HCT116 (cell line): Measurements from ENCODE around the gene PRKX. TPM values are rescaled to one million over a fixed set of nuclear protein-coding genes. Genes with fewer than 3 reads are reported as not detected.
A peak's percentile ranks its signal among the peaks of the same experiment; 100 is the strongest.
"Not testable (repeated sequence)": the region's sequence is repeated elsewhere in the genome, so short reads cannot be mapped to it uniquely, and the experiment has no call there.

Source experiments
- ATAC-seq: fragments of 200-7000 bp; cut with Tn5 transposase; 2 replicates; pipeline ENCODE4 v1.9.1; 2020; ENCODE audit warnings: mild to moderate bottlenecking, moderate library complexity
- BruUV-seq: library from RNA; stranded (reverse); fragments of 400-500 nt; replicated peaks from 2 replicates; lab custom pipeline; 2021; lab: Mats Ljungman, UMichigan
- CTCF ChIA-PET: fragments of 300-600 bp; sonication (Branson Sonifier 250); formaldehyde crosslinking; loops from one replicate; lab custom pipeline; 2021; ENCODE audit warnings: antibody characterized with exemption; lab: Charles Lee
- POLR2A ChIA-PET: fragments of 300-600, 350-600 bp; sonication (Branson Sonifier 250); formaldehyde crosslinking; loops from one replicate; lab custom pipeline; 2021; ENCODE audit warnings: antibody characterized with exemption; lab: Charles Lee
- RAD21 ChIA-PET, 2 experiments: fragments of 300-600 bp; sonication (Branson Sonifier 250); formaldehyde crosslinking; loops; one replicate each; lab custom pipeline; 2023; ENCODE audit warnings: low total read pairs in 2 of 2; ENCODE audit not compliant: uncharacterized antibody in 2 of 2, unreplicated experiment in 2 of 2, low non-redundant PET in 1 of 2; lab: Charles Lee
- DNase-seq: peaks from one replicate; pipeline ENCODE4 v3.0.0-alpha.2; 2010; ENCODE audit warnings: low read depth, low spot score
- H2AFZ ChIP-seq: fragments of 200-600 bp; shearing (Covaris generic), sonication (generic); 2 replicates; pipeline ENCODE4 v1.6.1; 2017; ENCODE audit warnings: low read depth, mixed run types, mixed read lengths, antibody characterized with exemption, low read length; ENCODE audit not compliant: poor library complexity, severe bottlenecking
- H3K27ac ChIP-seq: 2 replicates; pipeline ENCODE4 v1.5.1; 2012; ENCODE audit warnings: low read depth, low read length
- H3K27me3 ChIP-seq: fragments of 200-600 bp; sonication (generic); 2 replicates; pipeline ENCODE4 v1.6.1; 2016; ENCODE audit warnings: mixed run types, low read length, mixed read lengths; ENCODE audit not compliant: insufficient read depth
- H3K36me3 ChIP-seq, 2 experiments: fragments of 200-500 bp in 1 of 2; fragments of 200-600 bp in 1 of 2; sonication (Bioruptor generic) in 1 of 2; sonication (generic) in 1 of 2; 2 replicates each; pipeline versions ENCODE4 v1.5.1 to v1.6.1; 2014 to 2016; ENCODE audit warnings: low read length in 2 of 2, inconsistent platforms in 1 of 2, mixed read lengths in 1 of 2, mixed run types in 1 of 2; ENCODE audit not compliant: insufficient read depth in 2 of 2, control insufficient read depth in 1 of 2
- H3K4me1 ChIP-seq, 2 experiments: fragments of 200-600 bp in 1 of 2; sonication (generic) in 1 of 2; 2 replicates each; pipeline versions ENCODE4 v1.5.1 to v1.6.1; 2012 to 2017; ENCODE audit warnings: low read length in 2 of 2, inconsistent platforms in 1 of 2, mild to moderate bottlenecking in 1 of 2, mixed read lengths in 1 of 2, mixed run types in 1 of 2, moderate library complexity in 1 of 2; ENCODE audit not compliant: insufficient read depth in 2 of 2, control insufficient read depth in 1 of 2
- H3K4me2 ChIP-seq: fragments of 200-600 bp; sonication (generic); 2 replicates; pipeline ENCODE4 v1.6.1; 2017; ENCODE audit warnings: mixed run types, low read length, mixed read lengths
- H3K4me3 ChIP-seq, 2 experiments: fragments of 200-600 bp in 1 of 2; sonication (generic) in 1 of 2; replicated peaks in 1 of 2; 2 replicates each; pipeline ENCODE4 v1.5.1; 2011 to 2016; ENCODE audit warnings: low read length in 2 of 2, control low read depth in 1 of 2, low read depth in 1 of 2, mild to moderate bottlenecking in 1 of 2, mixed read lengths in 1 of 2, mixed run types in 1 of 2
- H3K79me2 ChIP-seq: fragments of 200-600 bp; sonication (generic); 2 replicates; pipeline ENCODE4 v1.6.1; 2017; ENCODE audit warnings: mild to moderate bottlenecking, mixed run types, low read length, moderate library complexity, mixed read lengths; ENCODE audit not compliant: insufficient read depth
- H3K9ac ChIP-seq: fragments of 200-600 bp; sonication (generic); 2 replicates; pipeline ENCODE4 v1.6.1; 2016; ENCODE audit warnings: low read length, mixed read lengths
- H3K9me2 ChIP-seq: fragments of 200-600 bp; sonication (generic), shearing (Covaris generic); 2 replicates; pipeline ENCODE4 v1.6.1; 2017; ENCODE audit warnings: mixed run types, mild to moderate bottlenecking, moderate library complexity; ENCODE audit not compliant: insufficient read depth
- H3K9me3 ChIP-seq, 2 experiments: fragments of 200-500 bp in 1 of 2; fragments of 200-600 bp in 1 of 2; sonication (Bioruptor generic) in 1 of 2; sonication (generic) in 1 of 2; 2 replicates each; pipeline ENCODE4 v1.6.1; 2014 to 2017; ENCODE audit warnings: low read length in 2 of 2, mixed read lengths in 2 of 2, inconsistent platforms in 1 of 2, low read depth in 1 of 2, mild to moderate bottlenecking in 1 of 2, mixed run types in 1 of 2, moderate library complexity in 1 of 2; ENCODE audit not compliant: control insufficient read depth in 1 of 2, insufficient read depth in 1 of 2
- H4K20me1 ChIP-seq: fragments of 200-600 bp; sonication (generic), shearing (Covaris generic); 2 replicates; pipeline ENCODE4 v1.6.1; 2017; ENCODE audit warnings: mixed run types, mild to moderate bottlenecking, moderate library complexity; ENCODE audit not compliant: insufficient read depth
- CBX3 ChIP-seq: IDR thresholded peaks from 2 replicates; pipeline ENCODE4 v1.6.1; 2012; ENCODE audit warnings: low read depth
- CEBPB ChIP-seq: IDR thresholded peaks from 2 replicates; pipeline ENCODE4 v1.6.1; 2012; ENCODE audit warnings: low read depth
- EGR1 ChIP-seq: IDR thresholded peaks from 2 replicates; pipeline ENCODE4 v1.6.1; 2012; ENCODE audit warnings: low read depth
- EZH2 ChIP-seq: fragments of 200-600 bp; sonication (generic); IDR thresholded peaks from 2 replicates; pipeline ENCODE4 v1.6.1; 2017; ENCODE audit warnings: antibody characterized with exemption, mixed run types
- EZH2phosphoT487 ChIP-seq: fragments of 200-600 bp; IDR thresholded peaks from 2 replicates; pipeline ENCODE4 v1.6.1; 2018; ENCODE audit warnings: antibody characterized with exemption, borderline replicate concordance
- FOSL1 ChIP-seq: IDR thresholded peaks from 2 replicates; pipeline ENCODE4 v1.6.1; 2012; ENCODE audit warnings: low read depth
- JUND ChIP-seq: IDR thresholded peaks from 2 replicates; pipeline ENCODE4 v1.6.1; 2012
- POLR2A ChIP-seq: IDR thresholded peaks from 2 replicates; pipeline ENCODE4 v1.7.0; 2011; ENCODE audit warnings: borderline replicate concordance; ENCODE audit not compliant: insufficient read depth, insufficient read length; ENCODE audit errors: extremely low read depth
- POLR2AphosphoS5 ChIP-seq: IDR thresholded peaks from 2 replicates; pipeline ENCODE4 v1.6.1; 2011; ENCODE audit warnings: mild to moderate bottlenecking, low read depth, low read length, moderate library complexity
- RAD21 ChIP-seq: IDR thresholded peaks from 2 replicates; pipeline ENCODE4 v1.6.1; 2012; ENCODE audit warnings: low read depth, mild to moderate bottlenecking
- SIN3A ChIP-seq: IDR thresholded peaks from 2 replicates; pipeline ENCODE4 v1.6.1; 2012; ENCODE audit warnings: low read depth
- SP1 ChIP-seq: IDR thresholded peaks from 2 replicates; pipeline ENCODE4 v1.6.1; 2012; ENCODE audit warnings: low read depth
- SRF ChIP-seq: IDR thresholded peaks from 2 replicates; pipeline ENCODE4 v1.6.1; 2012; ENCODE audit warnings: low read depth
- TCF7L2 ChIP-seq: IDR thresholded peaks from 2 replicates; pipeline ENCODE4 v1.7.0; 2011; ENCODE audit warnings: borderline replicate concordance, inconsistent platforms; ENCODE audit not compliant: insufficient read depth, insufficient read length; ENCODE audit errors: extremely low read depth
- YY1 ChIP-seq: IDR thresholded peaks from 2 replicates; pipeline ENCODE4 v1.6.1; 2011; ENCODE audit warnings: low read length, low read depth, moderate library complexity, mild to moderate bottlenecking; ENCODE audit not compliant: insufficient replicate concordance; ENCODE audit errors: extremely low read depth
- ZFX ChIP-seq: fragments of 450-650 bp; IDR thresholded peaks from 2 replicates; pipeline ENCODE4 v1.6.1; 2017
- intact Hi-C: fragments of 100-400 bp; cut with micrococcal nuclease; formaldehyde crosslinking; loops from 2 replicates; pipeline ENCODE4 v1.10.0; 2022
- total RNA-seq: library from RNA; stranded (reverse); gene quantifications from one replicate; pipeline ENCODE4 v1.2.1, GENCODE V29; 2021; ENCODE audit not compliant: unreplicated experiment
- TF ChIP-seq, protein P1 (sequence below): IDR thresholded peaks from 2 replicates; pipeline ENCODE4 v1.6.1; 2012; ENCODE audit warnings: low read depth

PRKX gene
- total RNA-seq, 1 experiment from 2014 or later = 26.7 TPM

DNA sequence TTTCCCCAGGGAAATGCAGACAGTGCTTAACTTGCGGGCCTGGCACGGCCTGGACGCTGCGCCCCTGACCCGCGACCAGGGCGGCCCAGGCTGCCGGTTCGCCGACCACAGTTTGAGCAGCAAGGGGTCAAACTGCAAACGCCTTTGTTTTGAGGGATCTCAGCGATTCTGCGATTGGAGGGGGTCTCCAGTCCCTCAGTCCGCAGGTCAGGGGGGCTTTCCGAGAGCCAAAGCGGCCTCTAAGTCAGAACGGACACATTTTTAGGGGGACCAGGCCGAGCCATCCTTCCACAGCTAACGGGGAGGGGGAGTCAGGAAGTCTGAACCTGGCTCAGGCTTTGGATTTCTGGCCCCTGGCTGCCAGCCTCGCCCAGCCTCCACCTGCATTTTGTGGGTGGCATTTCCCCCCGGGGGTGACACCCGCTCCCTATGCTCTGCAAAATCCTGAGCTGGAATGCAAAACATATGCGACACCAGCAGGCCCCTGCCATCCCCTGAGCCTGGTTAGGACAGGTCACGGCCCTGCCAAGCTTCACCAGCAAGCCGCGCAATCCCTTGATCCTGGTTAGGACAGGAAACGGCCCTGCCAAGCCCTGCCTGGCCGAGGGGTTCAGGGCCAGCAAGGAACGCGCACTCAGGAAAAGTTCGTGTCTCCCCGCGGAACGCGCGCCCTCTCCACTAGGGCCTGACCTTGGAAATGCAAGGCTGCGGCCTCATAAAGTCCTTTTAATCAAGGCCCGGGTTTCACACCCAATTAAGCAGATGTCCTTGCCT lies 1.4 kb upstream of the PRKX start:
- H3K4me3 ChIP-seq, H3K36me3 ChIP-seq, ATAC-seq, H2AFZ ChIP-seq, CTCF ChIA-PET, POLR2A ChIA-PET, BruUV-seq, H3K9me2 ChIP-seq, intact Hi-C loops, H3K9me3 ChIP-seq, H4K20me1 ChIP-seq, RAD21 ChIA-PET, H3K27ac ChIP-seq, H3K9ac ChIP-seq, H3K4me1 ChIP-seq, H3K27me3 ChIP-seq, DNase-seq, H3K4me2 ChIP-seq: not testable (repeated sequence)
- peaks cover 22% of the 10 kb centered on the region for H3K79me2 ChIP-seq

DNA sequence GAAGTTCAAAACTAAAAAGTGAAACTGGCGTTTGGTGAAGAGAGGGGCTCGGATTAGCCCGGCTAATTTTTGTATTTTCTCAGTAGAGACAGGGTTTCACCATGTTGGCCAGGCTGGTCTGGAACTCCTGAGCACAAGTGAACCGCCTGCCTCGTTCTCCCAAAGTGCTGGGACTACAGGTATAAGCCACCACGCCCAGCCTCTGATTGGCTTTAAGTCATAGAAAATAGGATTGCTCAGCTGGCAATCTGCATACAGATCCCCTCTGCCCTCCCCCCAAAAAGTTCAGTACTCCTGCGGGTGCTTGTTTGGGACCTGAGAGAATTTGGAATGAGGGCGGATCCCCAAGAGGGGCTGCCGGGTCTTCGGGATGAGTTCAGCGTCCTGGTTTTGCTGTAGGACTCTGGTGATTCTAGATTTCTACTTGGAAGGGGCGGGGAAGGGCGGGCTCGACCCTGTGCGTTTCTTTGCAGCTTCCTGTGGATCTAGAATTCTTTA lies 537 bp upstream of the PRKX start:
- POLR2A ChIA-PET = no interaction called here
- no TSS peak for BruUV-seq
- CTCF ChIA-PET = no interaction called here
- TF ChIP-seq CBX3 = no peak
- TF ChIP-seq, protein P1, sequence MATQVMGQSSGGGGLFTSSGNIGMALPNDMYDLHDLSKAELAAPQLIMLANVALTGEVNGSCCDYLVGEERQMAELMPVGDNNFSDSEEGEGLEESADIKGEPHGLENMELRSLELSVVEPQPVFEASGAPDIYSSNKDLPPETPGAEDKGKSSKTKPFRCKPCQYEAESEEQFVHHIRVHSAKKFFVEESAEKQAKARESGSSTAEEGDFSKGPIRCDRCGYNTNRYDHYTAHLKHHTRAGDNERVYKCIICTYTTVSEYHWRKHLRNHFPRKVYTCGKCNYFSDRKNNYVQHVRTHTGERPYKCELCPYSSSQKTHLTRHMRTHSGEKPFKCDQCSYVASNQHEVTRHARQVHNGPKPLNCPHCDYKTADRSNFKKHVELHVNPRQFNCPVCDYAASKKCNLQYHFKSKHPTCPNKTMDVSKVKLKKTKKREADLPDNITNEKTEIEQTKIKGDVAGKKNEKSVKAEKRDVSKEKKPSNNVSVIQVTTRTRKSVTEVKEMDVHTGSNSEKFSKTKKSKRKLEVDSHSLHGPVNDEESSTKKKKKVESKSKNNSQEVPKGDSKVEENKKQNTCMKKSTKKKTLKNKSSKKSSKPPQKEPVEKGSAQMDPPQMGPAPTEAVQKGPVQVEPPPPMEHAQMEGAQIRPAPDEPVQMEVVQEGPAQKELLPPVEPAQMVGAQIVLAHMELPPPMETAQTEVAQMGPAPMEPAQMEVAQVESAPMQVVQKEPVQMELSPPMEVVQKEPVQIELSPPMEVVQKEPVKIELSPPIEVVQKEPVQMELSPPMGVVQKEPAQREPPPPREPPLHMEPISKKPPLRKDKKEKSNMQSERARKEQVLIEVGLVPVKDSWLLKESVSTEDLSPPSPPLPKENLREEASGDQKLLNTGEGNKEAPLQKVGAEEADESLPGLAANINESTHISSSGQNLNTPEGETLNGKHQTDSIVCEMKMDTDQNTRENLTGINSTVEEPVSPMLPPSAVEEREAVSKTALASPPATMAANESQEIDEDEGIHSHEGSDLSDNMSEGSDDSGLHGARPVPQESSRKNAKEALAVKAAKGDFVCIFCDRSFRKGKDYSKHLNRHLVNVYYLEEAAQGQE = no peak
- no peak for TF ChIP-seq YY1
- no peak for TF ChIP-seq POLR2AphosphoS5
- no peak for TF ChIP-seq FOSL1
- TF ChIP-seq SIN3A = no peak
- TF ChIP-seq JUND = no peak
- no peak for TF ChIP-seq ZFX
- no peak for TF ChIP-seq SP1
- no peak for TF ChIP-seq EZH2phosphoT487
- no peak for TF ChIP-seq RAD21
- no peak for TF ChIP-seq CEBPB
- TF ChIP-seq TCF7L2 = no peak
- TF ChIP-seq POLR2A = no peak
- no peak for TF ChIP-seq SRF
- no peak for TF ChIP-seq EGR1
- TF ChIP-seq EZH2 = no peak

More for the DNA sequence above, 537 bp upstream of the PRKX start:
- RAD21 ChIA-PET = no interaction called here
- Histone ChIP-seq H3K9me3 (no peaks in the 10 kb centered on the region), H3K27ac (no peak overlapping the region), H4K20me1 (no peaks in the 10 kb centered on the region), H3K4me2 (peak overlapping the region; percentile 80), H3K27me3 (no peaks in the 10 kb centered on the region), H3K9ac (peak overlapping the region; percentile 68), H3K36me3 (no peaks in the 10 kb centered on the region), H2AFZ (no peak overlapping the region), H3K9me2 (no peaks in the 10 kb centered on the region), H3K79me2 (peaks cover 27% of the 10 kb centered on the region), H3K4me1 (peaks cover 0 to 4% of the 10 kb centered on the region in 2 experiments; a peak in 2 of 4 replicates), H3K4me3 (peak overlapping the region; percentile 39 to 60)
- intact Hi-C loops = no loop called here
- ATAC-seq (peak; percentile 52), DNase-seq (no peak)
